ENCODE results near the gene ZNF837. TPM values are rescaled to one million over a fixed set of nuclear protein-coding genes. Genes with fewer than 3 reads are reported as not detected.

Gene ZNF837
- total and polyA plus RNA-seq, 7 experiments from 2014 or later = 1.4 to 15.6 (median 4.3) TPM

DNA sequence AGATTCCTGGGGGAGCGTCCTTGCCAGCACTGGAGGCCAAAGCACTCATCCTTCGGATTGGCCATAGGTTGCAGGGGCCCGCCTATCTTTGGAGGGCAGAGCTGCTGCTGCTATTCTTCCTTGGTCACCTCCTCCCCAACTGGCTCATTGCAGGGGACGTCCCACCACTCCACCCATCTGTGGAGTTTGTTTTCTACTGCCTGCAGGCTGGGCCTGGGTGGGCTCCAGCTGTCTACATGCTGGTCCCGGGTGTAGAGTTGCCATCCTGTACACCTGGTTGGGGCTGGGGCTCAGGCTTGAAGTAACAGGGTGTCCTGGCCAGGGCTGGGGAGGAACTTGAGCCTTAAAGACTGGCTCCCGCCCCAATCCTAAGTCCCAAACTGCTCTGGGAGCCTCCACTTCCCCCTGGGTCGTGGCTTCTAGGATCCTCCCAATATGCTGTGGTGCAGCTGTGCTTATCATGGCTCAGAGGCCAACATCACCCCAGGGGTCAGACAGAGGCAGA lies 16.8 kb upstream of the ZNF837 start:
- POLR2A ChIA-PET = no interaction called here

GRCh38 chr19:58396691-58397532 lies 16.1 kb upstream of the ZNF837 start:
- Histone ChIP-seq H3K36me3 (ENCODE audit: control insufficient read depth in 2 of 3, insufficient read depth in 3 of 3, low read length in 3 of 3) (peaks cover 0 to 36% (median 6%) of the 10 kb centered on the region in 3 experiments), H3K27ac (ENCODE audit: low read depth, low read length) (no peak overlapping the region), H3K4me3 (ENCODE audit: low read length) (no peak overlapping the region), H3K9me3 (ENCODE audit: control insufficient read depth in 2 of 3, low read length in 3 of 3) (no peaks in the 10 kb centered on the region), H3K4me1 (ENCODE audit: control insufficient read depth in 2 of 2, insufficient read depth in 2 of 2, low read length in 2 of 2) (peaks cover 6 to 8% of the 10 kb centered on the region in 2 donors), H3K27me3 (ENCODE audit: control insufficient read depth in 2 of 2, insufficient read depth in 2 of 2, low read length in 2 of 2) (peaks cover 3% of the 10 kb centered on the region in 2 donors)
- H3K9me3 Mint-ChIP-seq = peaks cover 0 to 5% (median 0%) of the 10 kb centered on the region in 11 donors
- peaks cover 5 to 22% (median 7%) of the 10 kb centered on the region in 5 donors for H3K27me3 Mint-ChIP-seq
- peaks cover 5 to 24% (median 20%) of the 10 kb centered on the region in 5 donors for H3K36me3 Mint-ChIP-seq
- ATAC-seq = no peak
- ChIA-PET CTCF (no interaction called here), POLR2A (interaction anchor here (0.5 kb wide), 1 partner anchor 16 kb away, joined by 4 read pairs; the partner anchor contains the start of gene ZNF837)
- DNase-seq = no peak
- H3K4me3 Mint-ChIP-seq = peak overlapping the region in 1 of 10 donors; percentile 38
- no peak overlapping the region for H3K27ac Mint-ChIP-seq
- intact Hi-C loops (cut with micrococcal nuclease) = no loop called here
- H3K4me1 Mint-ChIP-seq = peaks cover 8 to 32% (median 14%) of the 10 kb centered on the region in 7 donors

More for the DNA sequence above, 16.8 kb upstream of the ZNF837 start:
- Mint-ChIP-seq H3K27ac (no peak overlapping the region), H3K4me1 (peaks cover 8 to 31% (median 14%) of the 10 kb centered on the region in 7 donors), H3K36me3 (peaks cover 5 to 24% (median 20%) of the 10 kb centered on the region in 5 donors), H3K27me3 (peaks cover 5 to 22% (median 7%) of the 10 kb centered on the region in 5 donors), H3K4me3 (peak overlapping the region in 1 of 10 donors; percentile 38), H3K9me3 (peaks cover 0 to 5% (median 0%) of the 10 kb centered on the region in 11 donors)
- no peak overlapping the region for H3K27ac ChIP-seq (ENCODE audit: low read depth, low read length)
- peaks cover 3% of the 10 kb centered on the region in 2 donors for H3K27me3 ChIP-seq (ENCODE audit: control insufficient read depth in 2 of 2, insufficient read depth in 2 of 2, low read length in 2 of 2)
- DNase-seq = no peak
- CTCF ChIA-PET = no interaction called here
- intact Hi-C loops (cut with micrococcal nuclease) = no loop called here
- H3K9me3 ChIP-seq (ENCODE audit: control insufficient read depth in 2 of 3, low read length in 3 of 3) = no peaks in the 10 kb centered on the region
- H3K4me1 ChIP-seq (ENCODE audit: control insufficient read depth in 2 of 2, insufficient read depth in 2 of 2, low read length in 2 of 2) = peaks cover 6 to 13% of the 10 kb centered on the region in 2 donors
- H3K36me3 ChIP-seq (ENCODE audit: control insufficient read depth in 2 of 3, insufficient read depth in 3 of 3, low read length in 3 of 3) = peaks cover 0 to 30% (median 6%) of the 10 kb centered on the region in 3 experiments
- ATAC-seq = no peak
- H3K4me3 ChIP-seq (ENCODE audit: low read length) = no peak overlapping the region

DNA sequence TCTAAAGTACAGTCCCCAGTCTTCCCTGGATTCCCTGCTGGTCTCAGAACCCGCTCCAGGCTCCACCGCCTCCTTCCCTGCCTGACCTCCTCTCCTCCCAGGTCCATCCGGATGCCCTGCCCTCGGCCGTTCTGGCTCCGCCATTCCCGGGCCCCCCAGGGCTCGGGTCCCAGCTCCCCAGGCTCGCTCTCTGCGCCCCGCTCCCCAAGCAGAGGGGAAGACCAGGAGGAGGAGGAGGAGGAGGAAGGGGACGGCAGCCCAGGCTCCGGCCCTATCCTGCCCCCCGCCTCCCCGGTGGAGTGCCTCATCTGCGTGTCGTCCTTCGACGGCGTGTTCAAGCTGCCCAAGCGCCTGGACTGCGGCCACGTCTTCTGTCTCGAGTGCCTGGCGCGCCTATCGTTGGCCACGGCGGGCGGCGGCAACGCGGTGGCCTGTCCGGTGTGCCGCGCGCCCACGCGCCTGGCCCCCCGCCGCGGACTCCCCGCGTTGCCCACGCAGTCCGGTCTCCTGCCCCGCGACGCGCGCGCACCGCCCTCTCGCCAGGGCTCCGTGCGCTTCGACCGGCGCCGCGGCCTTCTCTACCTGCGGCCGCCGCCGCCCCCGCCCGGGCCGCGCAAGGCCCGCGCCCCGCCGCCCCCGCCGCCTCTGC lies 15.3 kb upstream of the ZNF837 start:
- CTCF ChIA-PET = no interaction called here

DNA sequence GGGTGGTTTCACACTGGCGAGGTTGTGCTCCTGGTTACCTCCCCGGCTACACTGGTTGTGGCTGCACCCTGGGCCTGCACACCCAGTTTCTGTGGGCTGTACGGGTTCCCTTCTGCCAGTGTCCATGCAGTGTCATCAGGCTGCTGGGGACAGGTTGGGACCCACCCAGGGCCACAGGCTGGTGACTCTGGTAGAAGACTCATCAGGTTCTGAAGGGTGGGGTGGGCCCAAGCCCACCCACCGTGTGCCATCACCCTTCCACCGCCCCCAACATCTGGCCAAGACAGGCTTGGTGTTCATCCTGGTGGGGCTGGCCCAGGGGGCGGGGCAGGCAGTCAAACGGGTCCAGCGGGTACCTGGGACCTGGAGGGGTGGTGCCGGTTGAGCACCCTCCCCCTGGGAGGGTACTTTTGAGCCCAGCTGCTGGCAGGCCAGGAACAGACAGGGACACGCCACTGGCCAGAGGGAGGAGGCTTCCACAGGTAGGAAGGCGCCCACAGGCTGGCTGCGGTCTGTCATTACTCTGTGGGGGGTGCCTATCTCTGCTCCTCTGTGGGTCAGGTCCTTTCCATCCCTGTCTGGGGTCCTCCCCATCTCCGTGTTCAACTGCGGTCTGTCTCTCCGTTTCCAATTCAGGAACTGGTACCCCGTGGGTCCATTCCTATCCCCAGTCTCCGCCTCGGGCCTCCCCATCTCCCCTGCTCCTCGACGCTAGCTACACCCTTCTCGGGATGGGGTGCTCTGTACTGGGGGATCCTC lies 14.6 kb upstream of the ZNF837 start, which contains the start of gene RNF225:
Gene RNF225 (plus strand): TSS at position 437 of the 759 bp plus-strand sequence. CDS start 434 bp downstream, outside the sequence.
- ATAC-seq (peak; percentile 20), DNase-seq (no peak)
- intact Hi-C loops (cut with micrococcal nuclease) = no loop called here
- Mint-ChIP-seq H3K9me3 (no peaks in the 10 kb centered on the region), H3K4me1 (peaks cover 0 to 27% (median 13%) of the 10 kb centered on the region in 7 donors), H3K27me3 (peaks cover 5 to 19% (median 7%) of the 10 kb centered on the region in 5 donors), H3K4me3 (peak within 1 kb of the TSS in 1 of 10 donors; percentile 38), H3K36me3 (peaks cover 10 to 30% (median 18%) of the 10 kb centered on the region in 5 donors), H3K27ac (peak within 1 kb of the TSS in 1 of 9 donors; percentile 32)
- ChIA-PET CTCF (no interaction called here), POLR2A (interaction anchor here (1.3 kb wide), 1 partner anchor 33 kb away, joined by 3 read pairs; the partner anchor contains the start of gene ZNF497)
- Histone ChIP-seq H3K4me3 (ENCODE audit: low read length) (no peak within 1 kb of the TSS), H3K27me3 (ENCODE audit: control insufficient read depth in 2 of 2, insufficient read depth in 2 of 2, low read length in 2 of 2) (peaks cover 3% of the 10 kb centered on the region in 2 donors), H3K36me3 (ENCODE audit: control insufficient read depth in 2 of 3, insufficient read depth in 3 of 3, low read length in 3 of 3) (peaks cover 0 to 50% (median 9%) of the 10 kb centered on the region in 3 experiments), H3K27ac (ENCODE audit: low read depth, low read length) (no peak within 1 kb of the TSS), H3K4me1 (ENCODE audit: control insufficient read depth in 2 of 2, insufficient read depth in 2 of 2, low read length in 2 of 2) (peaks cover 0 to under 1% of the 10 kb centered on the region in 2 donors), H3K9me3 (ENCODE audit: control insufficient read depth in 2 of 3, low read length in 3 of 3) (no peaks in the 10 kb centered on the region)

More for the DNA sequence above, 15.3 kb upstream of the ZNF837 start:
- Mint-ChIP-seq H3K27me3 (peaks cover 5 to 19% (median 7%) of the 10 kb centered on the region in 5 donors), H3K4me3 (peak overlapping the region in 1 of 10 donors; percentile 38), H3K9me3 (peaks cover 0 to under 1% (median 0%) of the 10 kb centered on the region in 11 donors), H3K4me1 (peaks cover 4 to 28% (median 10%) of the 10 kb centered on the region in 7 donors), H3K27ac (no peak overlapping the region), H3K36me3 (peaks cover 5 to 24% (median 18%) of the 10 kb centered on the region in 5 donors)
- DNase-seq (no peak), ATAC-seq (no peak)
- no peak overlapping the region for H3K4me3 ChIP-seq (ENCODE audit: low read length)
- intact Hi-C loops (cut with micrococcal nuclease) = no loop called here
- H3K9me3 ChIP-seq (ENCODE audit: control insufficient read depth in 2 of 3, low read length in 3 of 3) = no peaks in the 10 kb centered on the region
- H3K4me1 ChIP-seq (ENCODE audit: control insufficient read depth in 2 of 2, insufficient read depth in 2 of 2, low read length in 2 of 2) = peaks cover 6% of the 10 kb centered on the region in 2 donors
- H3K27ac ChIP-seq (ENCODE audit: low read depth, low read length) = no peak overlapping the region
- H3K36me3 ChIP-seq (ENCODE audit: control insufficient read depth in 2 of 3, insufficient read depth in 3 of 3, low read length in 3 of 3) = peaks cover 0 to 43% (median 6%) of the 10 kb centered on the region in 3 experiments
- peaks cover 3% of the 10 kb centered on the region in 2 donors for H3K27me3 ChIP-seq (ENCODE audit: control insufficient read depth in 2 of 2, insufficient read depth in 2 of 2, low read length in 2 of 2)
- POLR2A ChIA-PET = interaction anchor here (0.5 to 1.3 kb wide), 2 partner anchors 15 to 33 kb away, joined by 3 to 4 read pairs; partner anchors contain the start of genes ZNF497 and ZNF837

- Histone ChIP-seq H3K9me3 (ENCODE audit: control insufficient read depth in 2 of 3, low read length in 3 of 3) (no peaks in the 10 kb centered on the region), H3K4me3 (ENCODE audit: low read length) (no peak overlapping the region), H3K36me3 (ENCODE audit: control insufficient read depth in 2 of 3, insufficient read depth in 3 of 3, low read length in 3 of 3) (peaks cover 0 to 54% (median 9%) of the 10 kb centered on the region in 3 experiments), H3K27ac (ENCODE audit: low read depth, low read length) (no peak overlapping the region), H3K27me3 (ENCODE audit: control insufficient read depth in 2 of 2, insufficient read depth in 2 of 2, low read length in 2 of 2) (peaks cover 3% of the 10 kb centered on the region in 2 donors), H3K4me1 (ENCODE audit: control insufficient read depth in 2 of 2, insufficient read depth in 2 of 2, low read length in 2 of 2) (no peaks in the 10 kb centered on the region)
- Mint-ChIP-seq H3K9me3 (no peaks in the 10 kb centered on the region), H3K27ac (peak overlapping the region in 1 of 9 donors; percentile 32), H3K36me3 (peaks cover 10 to 30% (median 18%) of the 10 kb centered on the region in 5 donors), H3K27me3 (peaks cover 5 to 19% (median 7%) of the 10 kb centered on the region in 5 donors), H3K4me3 (no peak overlapping the region), H3K4me1 (peaks cover 0 to 24% (median 15%) of the 10 kb centered on the region in 7 donors)
- intact Hi-C loops (cut with micrococcal nuclease) = no loop called here
- ChIA-PET POLR2A (interaction anchor here (0.6 to 1.3 kb wide), 2 partner anchors 32 to 115 kb away, joined by 3 read pairs; partner anchors contain the start of gene ZNF497), CTCF (no interaction called here)
- DNase-seq = no peak
- no peak for ATAC-seq
Observed at GRCh38 chr19:58394821-58395219, 14.0 kb upstream of the ZNF837 start.

- H3K36me3 Mint-ChIP-seq = peaks cover 11 to 38% (median 27%) of the 10 kb centered on the region in 5 donors
- POLR2A ChIA-PET = no interaction called here
Observed at GRCh38 chr19:58393725-58394033, 12.8 kb upstream of the ZNF837 start.

More at GRCh38 chr19:58393725-58394033, 12.8 kb upstream of the ZNF837 start:
- no peak overlapping the region for H3K27ac ChIP-seq (ENCODE audit: low read depth, low read length)
- Mint-ChIP-seq H3K4me1 (peaks cover 6 to 28% (median 21%) of the 10 kb centered on the region in 7 donors), H3K27ac (no peak overlapping the region), H3K9me3 (no peaks in the 10 kb centered on the region), H3K4me3 (no peak overlapping the region), H3K27me3 (peaks cover 5 to 17% (median 7%) of the 10 kb centered on the region in 5 donors)
- CTCF ChIA-PET = no interaction called here
- no peak overlapping the region for H3K4me3 ChIP-seq (ENCODE audit: low read length)
- intact Hi-C loops (cut with micrococcal nuclease) = no loop called here
- ATAC-seq = no peak
- DNase-seq = no peak
- peaks cover 0 to 54% (median 14%) of the 10 kb centered on the region in 3 experiments for H3K36me3 ChIP-seq (ENCODE audit: control insufficient read depth in 2 of 3, insufficient read depth in 3 of 3, low read length in 3 of 3)
- H3K9me3 ChIP-seq (ENCODE audit: control insufficient read depth in 2 of 3, low read length in 3 of 3) = no peaks in the 10 kb centered on the region
- H3K27me3 ChIP-seq (ENCODE audit: control insufficient read depth in 2 of 2, insufficient read depth in 2 of 2, low read length in 2 of 2) = peaks cover 3% of the 10 kb centered on the region in 2 donors
- H3K4me1 ChIP-seq (ENCODE audit: control insufficient read depth in 2 of 2, insufficient read depth in 2 of 2, low read length in 2 of 2) = peaks cover 0 to 3% of the 10 kb centered on the region in 2 donors

Data from naive thymus-derived CD4-positive, alpha-beta T cell (primary cell).